ENCODE data around the gene MRAP2.
"Not testable (repeated sequence)": the region's sequence is repeated elsewhere in the genome, so short reads cannot be mapped to it uniquely, and the experiment has no call there.

Gene MRAP2

DNA sequence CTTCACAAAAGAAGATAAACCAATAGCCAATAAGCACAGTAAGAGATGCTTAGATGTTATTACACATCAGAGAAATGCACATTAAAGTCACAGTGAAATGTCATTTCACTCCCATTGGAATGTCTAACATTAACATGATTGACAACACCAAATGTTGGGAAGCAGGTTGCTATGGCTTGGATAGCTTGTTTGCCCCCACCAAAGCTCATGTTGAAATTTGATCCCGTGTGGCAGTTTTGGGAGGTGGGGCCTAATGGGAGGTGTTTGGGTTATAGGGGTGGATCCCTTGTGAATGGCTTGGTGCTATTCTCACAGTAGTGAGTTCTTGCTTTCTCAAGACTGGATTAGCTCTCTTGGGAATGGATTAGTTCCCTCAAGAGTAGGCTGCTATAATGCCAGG is 44.8 kb downstream of the MRAP2 start:
- no peak for DNase-seq

DNA sequence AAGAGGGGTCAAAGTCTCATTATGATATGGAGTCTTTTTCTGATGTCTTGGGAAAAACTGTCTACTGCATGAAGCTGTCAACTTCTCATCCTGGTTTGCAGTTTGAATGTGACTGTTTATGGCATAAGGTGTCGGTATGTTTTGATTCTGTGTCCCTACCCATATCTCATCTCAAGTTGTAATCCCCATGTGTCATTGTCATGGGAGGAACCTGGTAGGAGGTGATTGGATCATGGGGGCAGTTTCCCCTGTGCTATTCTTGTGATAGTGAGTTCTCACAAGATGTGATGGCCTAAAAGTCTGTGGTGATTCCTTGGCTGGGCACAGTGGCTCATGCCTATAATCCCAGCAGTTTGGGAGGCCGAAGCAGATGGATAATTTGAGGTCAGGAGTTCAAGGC is 47.6 kb downstream of the MRAP2 start:
- DNase-seq, result no peak

DNA sequence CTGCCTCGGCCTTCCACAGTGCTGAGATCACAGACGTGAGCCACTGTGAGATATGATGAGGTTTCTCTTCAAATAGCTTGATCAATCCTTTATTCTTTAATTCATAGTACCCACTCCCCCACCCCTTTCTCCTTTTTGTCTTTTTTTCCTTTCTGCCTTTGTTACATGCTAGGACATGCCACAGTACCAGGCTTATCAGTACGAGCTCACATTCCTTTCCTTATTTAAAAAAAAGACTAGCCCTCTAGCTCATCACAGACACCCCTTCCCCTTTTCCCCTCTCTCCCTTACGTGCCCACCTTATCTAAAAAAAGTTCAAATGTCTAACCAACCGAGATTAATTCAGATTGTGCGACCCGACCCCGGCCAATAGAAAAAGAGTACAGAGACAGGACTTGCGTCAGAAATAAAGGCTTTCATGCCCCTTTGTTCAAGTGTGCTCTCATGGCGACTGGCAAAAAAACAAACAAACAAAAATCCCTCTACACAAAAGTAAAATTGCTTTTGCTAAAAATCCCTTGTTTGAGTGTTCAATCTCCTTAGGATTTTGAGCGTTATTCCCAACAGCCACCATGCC is 49.2 kb downstream of the MRAP2 start:
- no peak for DNase-seq

DNA sequence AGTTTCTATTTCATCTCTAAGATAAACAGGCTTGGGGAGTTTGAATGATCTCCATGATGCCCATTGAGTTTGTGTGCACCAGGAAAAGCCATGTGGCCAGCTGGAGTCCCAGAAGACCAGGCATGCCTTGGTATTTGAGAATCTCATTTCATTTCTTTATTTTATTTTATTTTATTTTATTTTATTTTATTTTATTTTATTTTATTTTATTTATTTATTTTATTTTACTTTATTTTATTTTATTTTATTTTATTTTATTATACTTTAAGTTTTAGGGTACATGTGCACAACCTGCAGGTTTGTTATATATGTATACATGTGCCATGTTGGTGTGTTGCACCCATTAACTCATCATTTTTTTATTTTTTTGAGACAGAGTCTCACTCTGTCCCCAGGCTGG is 51.1 kb downstream of the MRAP2 start:
- not testable (repeated sequence) for DNase-seq

- DNase-seq, result no peak
Observed at GRCh38 chr6:84086056-84086455, 52.5 kb downstream of the MRAP2 start.

GRCh38 chr6:84086545-84087429 is 53.2 kb downstream of the MRAP2 start:
- DNase-seq, result no peak

DNA sequence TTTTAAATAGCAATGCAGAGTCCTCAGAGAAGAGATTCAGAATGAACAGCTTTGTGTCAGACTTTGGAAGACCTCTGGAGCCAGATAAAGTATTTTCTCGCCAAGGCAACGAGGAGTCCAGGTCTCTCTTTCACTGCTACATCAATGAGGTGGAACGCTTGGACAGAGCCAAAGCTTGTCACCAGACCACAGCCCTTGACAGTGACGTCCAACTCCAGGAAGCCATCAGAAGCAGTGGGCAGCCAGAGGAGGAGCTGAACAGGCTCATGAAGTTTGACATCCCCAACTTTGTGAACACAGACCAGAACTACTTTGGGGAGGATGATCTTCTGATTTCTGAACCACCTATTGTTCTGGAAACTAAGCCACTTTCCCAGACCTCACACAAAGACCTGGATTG is 55.5 kb downstream of the MRAP2 start:
- DNase-seq, result no peak

- DNase-seq, result no peak
Observed at GRCh38 chr6:84089552-84089951, 56.0 kb downstream of the MRAP2 start.

- peak; percentile 64 to 69 for DNase-seq
Observed at GRCh38 chr6:84093441-84094435, 60.2 kb downstream of the MRAP2 start.

- no peak for DNase-seq
Observed at GRCh38 chr6:84095156-84095555, 61.6 kb downstream of the MRAP2 start.

- no peak for DNase-seq
Observed at GRCh38 chr6:84103029-84103428, 69.5 kb downstream of the MRAP2 start.

DNA sequence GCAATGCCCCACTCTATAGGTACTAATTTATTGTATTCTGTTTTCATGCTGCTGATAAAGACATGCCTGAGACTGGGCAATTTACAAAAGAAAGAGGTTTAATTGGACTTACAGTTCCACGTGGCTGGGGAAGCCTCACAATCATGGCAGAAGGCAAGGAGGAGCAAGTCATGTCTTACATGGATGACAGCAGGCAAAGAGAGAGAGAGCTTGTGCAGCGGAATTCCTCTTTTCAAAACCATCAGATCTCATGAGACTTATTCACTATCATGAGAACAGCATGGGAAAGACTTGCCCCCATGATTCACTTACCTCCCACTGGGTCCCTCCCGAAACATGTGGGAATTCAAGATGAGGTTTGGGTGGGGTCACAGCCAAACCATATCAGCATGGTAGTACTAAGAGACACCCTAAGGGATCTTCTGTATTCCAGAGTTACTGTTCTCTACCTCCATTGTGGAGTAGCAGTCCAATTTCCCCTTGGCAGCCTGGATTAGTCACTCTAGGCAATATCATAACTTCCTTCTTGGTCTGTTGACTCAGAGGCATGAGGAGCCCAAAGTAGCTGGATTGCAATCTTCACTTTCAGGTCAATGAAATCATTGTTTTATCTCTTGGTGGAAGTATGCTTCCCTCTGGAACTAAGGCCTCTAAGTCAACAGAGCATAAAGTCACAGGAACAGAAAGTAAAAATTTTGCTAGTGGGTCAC is 71.8 kb downstream of the MRAP2 start:
- peak; percentile 72 to 85 for DNase-seq

DNA sequence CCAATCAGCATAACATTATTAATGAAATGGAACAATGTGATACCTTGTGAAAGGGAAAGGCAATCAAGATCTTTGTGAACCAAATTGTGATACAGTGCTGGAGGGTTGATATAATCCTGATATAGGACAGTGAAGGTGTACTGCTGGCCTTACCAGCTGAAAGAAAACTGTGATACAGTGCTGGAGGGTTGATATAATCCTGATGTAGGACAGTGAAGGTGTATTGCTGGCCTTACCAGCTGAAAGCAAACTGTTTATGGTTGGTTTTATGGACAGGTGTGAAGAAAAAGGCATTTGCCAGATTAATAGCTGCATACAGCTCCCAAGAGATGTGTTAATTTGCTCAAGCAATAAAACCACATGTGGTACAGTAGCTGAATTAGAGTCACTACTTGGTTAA is 73.9 kb downstream of the MRAP2 start:
- no peak for DNase-seq

DNA sequence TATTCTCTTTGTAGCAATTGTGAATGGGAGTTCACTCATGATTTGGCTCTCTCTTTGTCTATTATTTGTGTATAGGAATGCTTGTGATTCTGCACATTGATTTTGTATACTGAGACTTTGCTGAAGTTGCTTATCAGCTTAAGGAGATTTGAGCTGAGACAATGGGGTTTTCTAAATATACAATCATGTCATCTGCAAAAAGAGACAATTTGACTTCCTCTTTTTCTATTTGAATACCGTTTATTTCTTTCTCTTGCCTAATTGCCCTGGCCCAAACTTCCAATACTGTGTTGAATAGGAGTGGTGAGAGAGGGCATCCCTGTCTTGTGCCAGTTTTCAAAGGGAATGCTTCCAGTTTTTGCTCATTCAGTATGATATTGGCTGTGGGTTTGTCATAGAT is 77.8 kb downstream of the MRAP2 start:
- not testable (repeated sequence) for DNase-seq

- DNase-seq, result not testable (repeated sequence)
Observed at GRCh38 chr6:84114933-84115594, 81.5 kb downstream of the MRAP2 start.

- DNase-seq, result no peak
Observed at GRCh38 chr6:84118191-84118590, 84.6 kb downstream of the MRAP2 start.

DNA sequence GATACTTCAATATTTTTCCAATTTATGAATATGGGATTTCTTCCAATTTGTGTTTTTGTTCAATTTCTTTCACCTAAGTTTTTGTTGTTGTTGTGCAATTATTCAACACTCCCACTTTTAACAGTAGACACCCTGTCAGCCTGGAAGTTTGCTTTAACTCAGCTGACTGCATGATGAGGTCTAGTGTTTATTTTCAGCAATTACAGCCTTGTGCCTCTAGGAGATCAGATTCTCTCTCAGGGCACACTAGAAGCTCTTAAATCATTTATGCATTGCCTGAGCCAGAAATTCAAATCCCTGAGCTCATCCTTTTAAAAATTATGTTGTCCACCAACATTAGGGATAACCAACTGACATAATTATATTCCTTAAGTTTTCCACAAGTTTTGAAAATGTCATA is 85.7 kb downstream of the MRAP2 start:
- no peak for DNase-seq

DNA sequence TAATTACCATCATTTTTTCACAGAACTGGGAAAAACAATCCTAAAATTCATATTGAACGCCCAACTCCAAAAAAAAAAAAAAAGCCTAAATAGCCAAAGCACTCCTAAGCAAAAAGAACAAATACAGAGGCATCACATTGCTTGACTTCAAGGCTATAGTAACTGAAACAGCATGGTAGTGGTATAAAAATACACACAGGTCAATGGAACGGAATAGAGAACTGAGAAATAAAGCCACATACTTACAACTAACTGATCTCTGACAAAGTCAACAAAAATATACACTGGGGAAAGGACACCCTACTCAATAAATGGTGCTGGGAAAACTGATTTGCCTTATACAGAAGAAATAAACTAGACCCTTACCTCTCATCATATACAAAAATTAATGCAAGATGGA is 89.6 kb downstream of the MRAP2 start:
- DNase-seq, result no peak

DNA sequence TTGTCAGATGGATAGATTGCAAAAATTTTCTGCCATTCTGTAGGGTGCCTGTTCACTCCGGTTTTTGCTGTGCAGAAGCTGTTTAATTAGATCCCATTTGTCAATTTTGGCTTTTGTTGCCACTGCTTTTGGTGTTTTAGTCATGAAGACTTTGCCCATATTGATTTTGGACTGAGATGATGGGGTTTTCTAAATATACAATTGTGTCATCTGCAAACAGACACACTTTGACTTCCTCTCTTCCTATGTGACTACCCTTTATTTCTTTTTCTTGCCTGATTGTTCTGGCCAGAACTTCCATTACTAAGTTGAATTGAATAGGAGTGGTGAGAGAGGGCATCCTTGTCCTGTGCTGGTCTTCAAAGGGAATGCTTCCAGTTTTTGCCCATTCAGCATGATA is 96.0 kb downstream of the MRAP2 start:
- not testable (repeated sequence) for DNase-seq

DNA sequence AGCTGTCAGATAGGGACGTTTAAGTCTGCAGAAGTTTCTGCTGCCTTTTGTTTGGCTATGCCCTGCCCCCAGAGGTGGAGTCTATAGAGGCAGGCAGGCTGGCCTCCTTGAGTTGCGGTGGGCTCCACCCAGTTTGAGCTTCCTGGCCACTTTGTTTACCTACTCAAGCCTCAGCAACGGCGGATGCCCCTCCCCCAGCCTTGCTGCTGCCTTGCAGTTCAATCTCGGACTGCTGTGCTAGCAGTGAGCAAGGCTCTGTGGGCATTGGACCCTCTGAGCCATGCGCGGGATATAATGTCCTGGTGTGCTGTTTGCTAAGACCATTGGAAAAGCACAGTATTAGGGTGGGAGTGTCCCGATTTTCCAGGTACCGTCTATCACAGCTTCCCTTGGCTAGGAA is 99.8 kb downstream of the MRAP2 start:
- DNase-seq, result not testable (repeated sequence)

- DNase-seq, result no peak
Observed at GRCh38 chr6:84135291-84135690, 101.7 kb downstream of the MRAP2 start.

All from inflammatory macrophage (primary cell).